Dedifferentiated amniotic fluid mesenchymal stem cell (primary cell): ENCODE results near the gene ERBB3.
"Not testable (repeated sequence)": the region's sequence is repeated elsewhere in the genome, so short reads cannot be mapped to it uniquely, and the experiment has no call there.

Experiments used
- DNase-seq: peaks from one replicate; pipeline ENCODE4 v3.0.0-alpha.2; 2016; ENCODE audit errors: extremely low spot score

Gene ERBB3

GRCh38 chr12:56110571-56110970 lies 30.6 kb downstream of the ERBB3 start:
- no peak for DNase-seq

- DNase-seq: no peak
Observed at GRCh38 chr12:56114084-56114483, 34.1 kb downstream of the ERBB3 start.

- no peak for DNase-seq
Observed at GRCh38 chr12:56115329-56115728, 35.4 kb downstream of the ERBB3 start.

DNA sequence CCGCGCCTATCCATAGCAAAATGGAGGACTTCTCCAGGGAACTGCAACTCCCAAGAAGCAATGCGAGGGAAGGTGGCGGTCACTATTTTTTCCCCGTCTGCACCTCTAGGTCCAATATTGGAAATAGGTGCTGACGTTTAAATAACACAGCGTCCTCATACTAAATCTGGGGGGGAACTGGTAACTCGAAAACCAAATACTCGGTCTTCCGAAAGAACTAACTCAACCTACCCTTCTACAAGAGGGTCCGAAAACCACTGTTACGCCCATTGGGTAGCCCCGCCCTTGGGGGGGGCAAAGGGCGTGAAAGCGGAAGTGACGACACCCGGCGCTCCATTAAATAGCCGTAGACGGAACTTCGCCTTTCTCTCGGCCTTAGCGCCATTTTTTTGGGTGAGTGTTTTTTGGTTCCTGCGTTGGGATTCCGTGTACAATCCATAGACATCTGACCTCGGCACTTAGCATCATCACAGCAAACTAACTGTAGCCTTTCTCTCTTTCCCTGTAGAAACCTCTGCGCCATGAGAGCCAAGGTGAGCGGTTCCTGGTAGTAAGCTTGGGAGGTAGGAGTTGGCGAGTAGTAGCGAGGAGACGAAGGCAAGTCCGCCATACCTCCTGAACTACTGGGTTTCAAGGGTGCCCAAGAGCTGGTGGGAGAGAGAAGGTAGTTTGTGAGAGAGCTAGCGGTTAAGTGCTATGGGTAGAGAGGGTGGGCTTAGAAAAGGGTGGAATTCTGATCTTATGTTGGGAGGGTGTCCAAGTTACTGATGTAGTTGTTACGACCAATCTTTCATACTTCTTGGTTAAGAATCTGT lies 36.5 kb downstream of the ERBB3 start, which contains the start of gene RPL41:
Gene RPL41, plus strand, starts transcription at position 367 of the 815 bp plus-strand sequence.
- peak; percentile 94 for DNase-seq

- not testable (repeated sequence) for DNase-seq
Observed at GRCh38 chr12:56117082-56117706, 37.2 kb downstream of the ERBB3 start.

DNA sequence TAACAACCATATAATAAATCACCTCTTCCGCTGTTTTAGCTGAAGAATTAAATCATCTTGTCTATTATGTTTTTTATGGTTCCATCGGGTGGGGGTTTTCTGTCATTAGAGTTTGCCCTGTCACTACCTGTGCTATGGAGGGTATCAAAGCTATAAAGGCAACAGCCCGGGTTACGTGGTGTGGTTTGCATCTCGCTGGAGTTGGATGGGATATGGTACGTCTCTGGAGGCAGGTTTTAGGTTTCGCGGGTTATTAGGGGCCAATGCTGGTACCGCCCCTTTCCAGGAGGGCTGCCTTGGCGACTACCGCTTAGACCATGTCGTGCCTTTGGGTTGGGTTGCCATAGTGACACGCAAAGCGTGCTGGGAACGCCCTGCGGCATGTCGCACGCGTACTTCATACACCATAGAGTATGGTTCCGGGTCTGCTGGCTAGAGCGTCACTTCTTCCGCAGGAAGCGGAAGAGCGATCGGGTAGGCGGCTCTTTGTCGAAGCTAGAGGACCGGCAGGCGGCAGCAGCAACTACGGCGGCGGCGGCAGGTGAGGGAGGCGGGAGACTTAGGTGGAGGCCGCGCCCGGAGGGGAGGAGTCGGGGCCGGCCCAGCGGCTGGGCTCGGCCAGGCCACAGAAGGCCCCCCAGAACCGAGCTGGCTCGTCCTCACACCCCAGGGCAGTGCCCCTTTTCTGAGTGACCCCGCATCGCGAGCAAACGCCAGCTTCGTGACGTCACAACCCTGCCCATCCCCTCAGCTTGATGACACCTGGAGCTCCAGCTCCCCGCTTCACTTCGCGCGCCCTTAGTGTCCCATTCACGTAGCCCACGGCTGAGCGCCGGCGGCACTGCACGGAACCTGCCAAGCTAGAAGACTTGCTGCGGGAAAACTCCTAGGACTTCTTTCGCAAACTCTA lies 38.1 kb downstream of the ERBB3 start, which contains the start of gene ZC3H10:
Gene ZC3H10, plus strand, starts transcription at position 489 of the 910 bp plus-strand sequence. CDS start 2,297 bp downstream, outside the sequence.
- peak; percentile 99 for DNase-seq

GRCh38 chr12:56118688-56119357 lies 38.9 kb downstream of the ERBB3 start:
- DNase-seq: no peak

DNA sequence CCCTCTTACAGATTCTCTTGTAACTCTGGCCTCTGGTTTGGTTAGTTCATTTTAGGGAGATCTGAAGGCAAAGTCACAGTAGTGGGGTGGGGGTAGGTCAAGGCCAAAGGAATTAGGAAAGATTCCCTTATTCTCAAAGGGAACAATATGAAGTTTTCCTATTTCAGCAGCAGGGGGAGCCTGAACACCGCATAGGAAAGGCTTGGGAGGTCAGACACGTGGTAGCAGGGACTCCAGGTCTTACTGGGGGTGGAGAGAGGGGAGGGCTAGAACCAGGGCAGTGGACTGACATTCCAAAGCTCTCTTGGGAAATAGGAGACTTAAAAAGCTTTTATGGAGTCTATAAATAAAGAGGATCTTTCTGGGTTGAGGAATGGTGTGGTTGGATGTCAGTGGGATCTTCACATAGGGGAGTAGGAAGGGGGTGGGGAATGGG lies 39.4 kb downstream of the ERBB3 start:
- peak; percentile 92 for DNase-seq

- DNase-seq: no peak
Observed at GRCh38 chr12:56120158-56120846, 40.3 kb downstream of the ERBB3 start.

DNA sequence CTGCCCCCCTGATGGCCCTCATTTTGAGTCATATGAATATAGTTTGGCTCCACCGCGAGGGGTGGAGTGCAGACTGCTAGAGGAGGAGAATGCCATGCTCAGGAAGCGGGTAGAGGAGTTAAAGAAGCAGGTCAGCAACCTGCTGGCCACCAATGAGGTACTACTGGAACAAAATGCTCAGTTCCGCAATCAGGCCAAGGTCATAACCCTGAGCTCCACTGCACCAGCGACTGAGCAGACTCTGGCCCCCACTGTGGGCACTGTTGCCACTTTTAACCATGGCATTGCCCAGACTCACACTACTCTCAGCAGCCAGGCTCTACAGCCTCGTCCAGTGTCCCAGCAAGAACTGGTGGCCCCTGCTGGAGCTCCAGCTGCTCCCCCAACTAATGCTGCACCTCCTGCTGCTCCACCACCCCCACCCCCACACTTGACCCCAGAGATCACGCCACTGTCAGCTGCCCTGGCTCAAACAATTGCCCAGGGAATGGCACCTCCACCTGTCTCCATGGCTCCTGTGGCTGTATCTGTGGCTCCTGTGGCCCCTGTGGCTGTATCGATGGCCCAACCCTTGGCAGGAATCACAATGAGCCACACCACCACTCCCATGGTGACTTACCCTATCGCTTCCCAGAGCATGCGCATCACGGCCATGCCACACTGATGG lies 41.4 kb downstream of the ERBB3 start:
- no peak for DNase-seq

GRCh38 chr12:56122637-56123036 lies 42.7 kb downstream of the ERBB3 start:
- DNase-seq: no peak

DNA sequence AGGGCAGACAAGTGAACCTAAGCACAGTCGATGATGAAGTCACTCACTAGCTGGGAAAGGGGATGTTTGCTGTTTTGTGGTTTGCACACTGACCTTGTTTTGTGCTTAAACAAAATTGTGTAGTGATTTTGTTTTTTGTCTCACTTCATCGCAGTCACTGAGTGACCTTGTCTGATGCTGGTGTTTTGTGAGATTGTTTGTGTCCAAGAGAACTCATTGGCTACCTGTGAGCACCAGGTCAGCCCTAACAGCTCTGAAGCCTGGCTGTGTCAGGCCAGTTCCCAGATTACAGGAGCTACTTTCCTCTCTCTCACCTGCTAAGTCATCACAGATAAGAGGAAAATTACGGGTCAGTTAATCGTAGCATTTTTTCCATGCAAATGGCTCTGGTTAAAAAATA lies 44.2 kb downstream of the ERBB3 start:
- DNase-seq: no peak

DNA sequence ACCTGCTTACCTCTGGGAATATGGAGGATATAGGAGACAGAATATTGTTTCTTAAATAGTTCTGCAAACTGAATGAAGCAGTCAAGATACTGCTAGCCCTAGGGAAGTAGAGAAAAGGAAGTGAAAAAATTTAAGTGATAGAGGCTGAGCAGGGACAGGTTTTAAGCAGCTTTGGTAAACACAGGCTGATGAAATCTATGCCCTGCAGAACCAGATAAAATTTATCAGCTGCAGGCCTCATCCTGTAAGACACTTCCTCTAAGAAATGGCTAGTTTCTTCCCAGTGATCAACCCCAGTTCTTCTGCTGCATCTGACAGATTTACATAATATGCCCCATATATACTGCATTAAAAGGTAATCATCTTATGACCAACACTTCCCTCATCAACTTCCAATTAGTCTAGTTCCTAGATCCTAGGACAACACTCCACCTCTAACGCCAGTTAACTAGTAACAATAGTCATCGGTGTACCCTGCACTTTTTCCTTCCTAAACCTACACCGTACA lies 46.8 kb downstream of the ERBB3 start:
- no peak for DNase-seq

DNA sequence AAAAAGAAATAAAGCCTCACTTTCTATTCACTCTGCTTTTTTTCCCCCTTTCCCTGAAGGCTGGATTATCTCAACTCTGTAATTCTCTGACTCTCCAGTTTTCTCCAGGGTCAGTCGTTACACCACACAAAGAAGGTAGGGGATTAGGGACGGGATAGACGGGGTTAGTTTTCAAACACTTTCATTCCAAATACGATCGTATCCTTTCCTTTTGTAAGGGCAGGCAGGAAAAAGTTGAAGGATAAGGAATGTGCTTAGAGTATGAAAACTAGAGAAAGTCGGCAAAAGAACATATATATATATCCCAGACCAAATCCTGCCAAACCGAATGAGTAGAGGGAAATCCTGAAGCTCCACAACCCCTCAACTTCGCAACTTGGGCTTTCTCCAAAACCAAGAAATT lies 47.5 kb downstream of the ERBB3 start:
- no peak for DNase-seq

- peak; percentile 99 for DNase-seq
Observed at GRCh38 chr12:56127888-56128669, 48.1 kb downstream of the ERBB3 start, which contains the start of gene ESYT1. ESYT1 (plus strand) TSS chr12:56128267; CDS start chr12:56128320, 53 bp downstream.

GRCh38 chr12:56128670-56129205 lies 48.8 kb downstream of the ERBB3 start:
- no peak for DNase-seq

DNA sequence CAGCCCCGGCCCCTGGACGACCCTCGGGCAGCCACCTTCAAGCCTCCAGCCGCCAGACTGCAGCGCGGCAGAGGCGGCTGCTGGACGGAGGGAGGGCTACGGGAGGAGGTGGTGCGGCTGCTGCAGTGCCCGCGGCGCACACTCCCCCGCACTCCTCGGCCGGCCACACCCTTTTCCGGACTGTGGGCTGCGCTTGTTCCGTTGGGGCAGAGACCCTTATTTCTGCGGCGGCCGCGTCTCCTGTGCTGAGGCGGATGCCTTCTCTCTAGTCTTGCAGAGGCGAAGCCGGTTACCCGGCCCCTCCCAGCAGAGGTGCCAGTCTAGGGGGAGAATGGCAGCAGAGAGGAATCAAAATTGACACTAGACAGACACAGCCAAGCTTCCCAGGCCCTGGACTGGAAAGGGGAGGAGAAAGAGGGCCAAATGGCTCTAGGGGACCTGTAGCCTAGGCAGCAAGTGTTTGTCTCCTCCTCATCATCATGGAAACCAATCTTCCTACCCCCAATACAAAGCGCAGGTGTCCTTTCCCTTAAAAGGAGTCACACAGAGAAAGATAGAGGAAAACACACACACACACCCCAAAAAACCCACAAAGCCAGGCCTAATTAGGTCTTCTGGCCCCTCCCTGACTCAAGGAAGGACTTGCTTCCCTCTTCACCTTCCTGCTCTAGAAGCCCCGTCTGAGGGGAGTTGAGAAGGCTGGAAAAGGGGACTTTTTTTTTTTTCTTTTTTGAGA lies 49.4 kb downstream of the ERBB3 start:
- no peak for DNase-seq

GRCh38 chr12:56129942-56130495 lies 50.1 kb downstream of the ERBB3 start:
- no peak for DNase-seq
